Type B pancreatic cell (in vitro differentiated cells): Measurements from ENCODE around the gene PTPRO. TPM values are rescaled to one million over a fixed set of nuclear protein-coding genes. Genes with fewer than 3 reads are reported as not detected.

Experiments used
- DNase-seq: peaks from one replicate; pipeline ENCODE4 v3.0.0; 2021; ENCODE audit warnings: mixed read lengths; ENCODE audit not compliant: unreplicated experiment; ENCODE audit errors: extremely low spot score
- H3K27ac Mint-ChIP-seq: 2 replicates; pipeline ENCODE4 v1.8.0; 2021; ENCODE audit warnings: mild to moderate bottlenecking, mixed read lengths
- H3K27me3 Mint-ChIP-seq: 2 replicates; pipeline ENCODE4 v1.8.0; 2021; ENCODE audit warnings: mixed read lengths
- H3K36me3 Mint-ChIP-seq: 2 replicates; pipeline ENCODE4 v1.8.0; 2021; ENCODE audit warnings: mixed read lengths
- H3K4me1 Mint-ChIP-seq: one replicate; pipeline ENCODE4 v1.8.0; 2021; ENCODE audit warnings: mixed read lengths; ENCODE audit not compliant: unreplicated experiment
- H3K4me3 Mint-ChIP-seq: 2 replicates; pipeline ENCODE4 v1.8.0; 2021; ENCODE audit warnings: mild to moderate bottlenecking, mixed read lengths
- H3K9me3 Mint-ChIP-seq: 2 replicates; pipeline ENCODE4 v1.8.0; 2021; ENCODE audit warnings: mixed read lengths
- total RNA-seq: library from RNA; stranded (reverse); gene quantifications from 2 replicates; pipeline ENCODE4 v1.2.1, GENCODE V29; 2021; ENCODE audit warnings: low replicate concordance
- TF ChIP-seq, protein P1 (sequence below): fragments of 200-600 bp; sonication (generic); conservative IDR thresholded peaks from 2 replicates; pipeline ENCODE4 v1.5.0; 2021; ENCODE audit warnings: antibody characterized with exemption, mild to moderate bottlenecking

PTPRO gene
- total RNA-seq, 1 donor from 2014 or later: 7.8 TPM

- Mint-ChIP-seq H3K27me3 (no peaks in the 10 kb centered on the region), H3K4me3 (no peak overlapping the region), H3K36me3 (peaks cover 37% of the 10 kb centered on the region), H3K9me3 (no peaks in the 10 kb centered on the region), H3K4me1 (peaks cover 6% of the 10 kb centered on the region), H3K27ac (no peak overlapping the region)
- DNase-seq: no peak
- TF ChIP-seq, protein P1, sequence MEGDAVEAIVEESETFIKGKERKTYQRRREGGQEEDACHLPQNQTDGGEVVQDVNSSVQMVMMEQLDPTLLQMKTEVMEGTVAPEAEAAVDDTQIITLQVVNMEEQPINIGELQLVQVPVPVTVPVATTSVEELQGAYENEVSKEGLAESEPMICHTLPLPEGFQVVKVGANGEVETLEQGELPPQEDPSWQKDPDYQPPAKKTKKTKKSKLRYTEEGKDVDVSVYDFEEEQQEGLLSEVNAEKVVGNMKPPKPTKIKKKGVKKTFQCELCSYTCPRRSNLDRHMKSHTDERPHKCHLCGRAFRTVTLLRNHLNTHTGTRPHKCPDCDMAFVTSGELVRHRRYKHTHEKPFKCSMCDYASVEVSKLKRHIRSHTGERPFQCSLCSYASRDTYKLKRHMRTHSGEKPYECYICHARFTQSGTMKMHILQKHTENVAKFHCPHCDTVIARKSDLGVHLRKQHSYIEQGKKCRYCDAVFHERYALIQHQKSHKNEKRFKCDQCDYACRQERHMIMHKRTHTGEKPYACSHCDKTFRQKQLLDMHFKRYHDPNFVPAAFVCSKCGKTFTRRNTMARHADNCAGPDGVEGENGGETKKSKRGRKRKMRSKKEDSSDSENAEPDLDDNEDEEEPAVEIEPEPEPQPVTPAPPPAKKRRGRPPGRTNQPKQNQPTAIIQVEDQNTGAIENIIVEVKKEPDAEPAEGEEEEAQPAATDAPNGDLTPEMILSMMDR: no peak
These were observed 324.3 kb downstream of the PTPRO start for GRCh38 chr12:15646581-15646980.

Other genes with a start within 250 kb of the PTPRO start
- 24.2 and 32.3 TPM in 2 replicates for gene RERG, start 101.1 kb upstream of the PTPRO start, total RNA-seq